Smooth muscle cell (in vitro differentiated cells): Measurements from ENCODE around the gene TERT. TPM values are rescaled to one million over a fixed set of nuclear protein-coding genes. Genes with fewer than 3 reads are reported as not detected.

Experiments
- DNase-seq: peaks from one replicate; lab custom pipeline; 2025; ENCODE audit not compliant: unreplicated experiment; lab: John Stamatoyannopoulos, UW
- H2AFZ ChIP-seq: fragments of 200-600 bp; sonication (generic); 2 replicates; pipeline ENCODE4 v1.6.0; 2016; ENCODE audit warnings: antibody characterized with exemption, low read depth, mild to moderate bottlenecking
- H3F3A ChIP-seq: fragments of 200-600 bp; sonication (generic); 2 replicates; pipeline ENCODE4 v1.6.0; 2017; ENCODE audit warnings: antibody characterized with exemption, low read depth
- H3K27ac ChIP-seq: fragments of 200-600 bp; sonication (generic); 2 replicates; pipeline ENCODE4 v1.5.1; 2016; ENCODE audit warnings: low read depth, mild to moderate bottlenecking
- H3K27me3 ChIP-seq: fragments of 200-600 bp; sonication (generic); 2 replicates; pipeline ENCODE4 v1.6.1; 2016; ENCODE audit warnings: low read depth, mild to moderate bottlenecking
- H3K36me3 ChIP-seq: fragments of 200-600 bp; sonication (generic); 2 replicates; pipeline ENCODE4 v1.5.1; 2016; ENCODE audit warnings: low read depth
- H3K4me1 ChIP-seq: fragments of 200-600 bp; sonication (generic); 2 replicates; pipeline ENCODE4 v1.5.1; 2016; ENCODE audit warnings: low read depth
- H3K4me2 ChIP-seq: fragments of 200-600 bp; sonication (generic); 2 replicates; pipeline ENCODE4 v1.6.0; 2016; ENCODE audit warnings: mild to moderate bottlenecking
- H3K4me3 ChIP-seq: fragments of 200-600 bp; sonication (generic); 2 replicates; pipeline ENCODE4 v1.5.1; 2016; ENCODE audit warnings: mild to moderate bottlenecking
- H3K79me2 ChIP-seq: fragments of 200-600 bp; sonication (generic); 2 replicates; pipeline ENCODE4 v1.6.0; 2016; ENCODE audit warnings: low read depth, mild to moderate bottlenecking
- H3K9ac ChIP-seq: fragments of 200-600 bp; sonication (generic); 2 replicates; pipeline ENCODE4 v1.6.0; 2016; ENCODE audit warnings: low read depth
- H3K9me3 ChIP-seq: fragments of 200-600 bp; sonication (generic); replicated peaks from 2 replicates; pipeline ENCODE4 v1.5.1; 2016; ENCODE audit warnings: low read depth
- H4K20me1 ChIP-seq: fragments of 200-600 bp; sonication (generic); 2 replicates; pipeline ENCODE4 v1.6.0; 2016; ENCODE audit warnings: low read depth
- CTCF ChIP-seq: fragments of 200-600 bp; sonication (generic); IDR thresholded peaks from 2 replicates; pipeline ENCODE4 v1.5.1; 2017; ENCODE audit warnings: borderline replicate concordance, mild to moderate bottlenecking, antibody characterized with exemption; ENCODE audit not compliant: insufficient read depth, poor library complexity, severe bottlenecking
- WGBS: methylation state at CpG from one replicate; pipeline ENCODE4 v1.1.7; 2016; ENCODE audit warnings: low lambda C conversion rate; 5-methylcytosine and 5-hydroxymethylcytosine counted together
- polyA plus RNA-seq: library from polyadenylated mRNA; unstranded; fragments of >200 nt; fragmentation: Nextera tagmentation; extraction: Ambion mirVana; gene quantifications from 2 replicates; pipeline ENCODE4 v1.2.1, GENCODE V29; 2016
- total RNA-seq: library from RNA; depleted of rRNA; stranded (reverse); fragments of >200 nt; gene quantifications from 2 replicates; pipeline ENCODE4 v1.2.3, GENCODE V29; 2014

Gene TERT
- total and polyA plus RNA-seq, 2 experiments from 2014 or later = not detected

- no peak for TF ChIP-seq CTCF
- Histone ChIP-seq H3K4me3 (no peak overlapping the region), H3K9me3 (no peaks in the 10 kb centered on the region), H3K27ac (no peak overlapping the region), H3K4me1 (no peaks in the 10 kb centered on the region), H3K4me2 (no peak overlapping the region), H3K79me2 (no peaks in the 10 kb centered on the region), H4K20me1 (no peaks in the 10 kb centered on the region), H3K9ac (no peak overlapping the region), H2AFZ (no peak overlapping the region), H3K27me3 (peaks cover 46% of the 10 kb centered on the region), H3F3A (no peaks in the 10 kb centered on the region), H3K36me3 (no peaks in the 10 kb centered on the region)
- DNase-seq = no peak
- 95% methylated on average over 56 of the region's 60 CpGs for WGBS
These were observed 1.3 kb downstream of the TERT start for GRCh38 chr5:1293416-1294205.

- 98% methylated on average over 30 of the region's 30 CpGs for WGBS
- no peak overlapping the region for H2AFZ ChIP-seq
These were observed 1.9 kb downstream of the TERT start for GRCh38 chr5:1292846-1293415.

GRCh38 chr5:1292139-1292538, 2.7 kb downstream of the TERT start:
- Histone ChIP-seq H2AFZ (no peak overlapping the region), H3K27me3 (peaks cover 42% of the 10 kb centered on the region), H3K4me2 (no peak overlapping the region), H3K4me1 (no peaks in the 10 kb centered on the region), H3K27ac (no peak overlapping the region), H3K36me3 (no peaks in the 10 kb centered on the region), H3K9me3 (no peaks in the 10 kb centered on the region), H3F3A (no peaks in the 10 kb centered on the region), H3K79me2 (no peaks in the 10 kb centered on the region), H3K9ac (no peak overlapping the region), H4K20me1 (no peaks in the 10 kb centered on the region), H3K4me3 (no peak overlapping the region)
- TF ChIP-seq CTCF = no peak
- 88% methylated on average over 6 of the region's 6 CpGs for WGBS
- DNase-seq = no peak

More at GRCh38 chr5:1292846-1293415, 1.9 kb downstream of the TERT start:
- Histone ChIP-seq H3K36me3 (no peaks in the 10 kb centered on the region), H3K4me2 (no peak overlapping the region), H3K27ac (no peak overlapping the region), H3K4me1 (no peaks in the 10 kb centered on the region), H3K9ac (no peak overlapping the region), H3K27me3 (peaks cover 46% of the 10 kb centered on the region), H3F3A (no peaks in the 10 kb centered on the region), H3K9me3 (no peaks in the 10 kb centered on the region), H3K4me3 (no peak overlapping the region), H4K20me1 (no peaks in the 10 kb centered on the region), H3K79me2 (no peaks in the 10 kb centered on the region)
- no peak for DNase-seq
- TF ChIP-seq CTCF = no peak
